SK-N-SH (cell line): ENCODE data around the gene SIPA1L2.

ENCODE experiments used
- ELF1 ChIP-seq: IDR thresholded peaks from 2 replicates; pipeline ENCODE4 v1.4.0; 2012
- EP300 ChIP-seq, 2 experiments: IDR thresholded peaks; 2 replicates each; pipeline versions ENCODE4 v1.4.0 to v1.6.1; 2012; ENCODE audit warnings: borderline replicate concordance in 1 of 2, low read depth in 1 of 2, low read length in 1 of 2
- EZH2phosphoT487 ChIP-seq: fragments of 200-600 bp; sonication (generic); IDR thresholded peaks from 2 replicates; pipeline ENCODE4 v1.6.1; 2017; ENCODE audit warnings: low read depth, mixed run types, mild to moderate bottlenecking, antibody characterized with exemption, moderate library complexity, borderline replicate concordance
- GABPA ChIP-seq: IDR thresholded peaks from 2 replicates; pipeline ENCODE4 v1.4.0; 2012; ENCODE audit warnings: low read depth, mild to moderate bottlenecking
- POLR2AphosphoS5 ChIP-seq: IDR thresholded peaks from 2 replicates; pipeline ENCODE4 v1.6.1; 2012; ENCODE audit warnings: low read depth, low read length
- RFX5 ChIP-seq: IDR thresholded peaks from 2 replicates; pipeline ENCODE4 v1.6.1; 2012; ENCODE audit warnings: mild to moderate bottlenecking, improper control_type of control experiment, low read length
- SMC3 ChIP-seq: IDR thresholded peaks from 2 replicates; pipeline ENCODE4 v1.6.1; 2012; ENCODE audit warnings: low read depth, low read length, improper control_type of control experiment
- TF ChIP-seq, protein P1 (sequence below): fragments of 200-600 bp; sonication (generic); IDR thresholded peaks from 2 replicates; pipeline ENCODE4 v1.6.1; 2017; ENCODE audit warnings: antibody characterized with exemption, mild to moderate bottlenecking, moderate library complexity
- TF ChIP-seq, protein P2 (sequence below): IDR thresholded peaks from 2 replicates; pipeline ENCODE4 v1.4.0; 2012; ENCODE audit warnings: low read depth
- TF ChIP-seq, protein P3 (sequence below): IDR thresholded peaks from 2 replicates; pipeline ENCODE4; 2012

DNA sequence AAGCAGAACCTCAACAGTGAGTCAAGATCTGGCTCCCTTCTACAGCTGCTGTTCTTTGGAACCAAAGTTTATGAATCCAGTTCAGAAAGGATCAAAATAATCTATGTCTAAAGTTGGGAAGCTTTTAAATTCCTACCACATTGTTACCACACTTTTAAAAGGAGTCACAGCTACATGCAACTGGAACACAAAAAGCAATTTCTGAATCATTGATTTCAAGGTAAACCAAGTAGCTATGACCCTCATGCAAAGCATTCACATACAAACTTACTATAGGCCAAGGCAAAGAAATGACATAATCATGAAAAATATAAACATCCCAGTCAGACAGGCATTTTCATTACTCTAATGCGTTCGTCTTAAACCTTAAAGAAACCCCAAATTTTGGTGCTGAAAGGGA is 3.5 kb downstream of the SIPA1L2 start:
- TF ChIP-seq, protein P1, sequence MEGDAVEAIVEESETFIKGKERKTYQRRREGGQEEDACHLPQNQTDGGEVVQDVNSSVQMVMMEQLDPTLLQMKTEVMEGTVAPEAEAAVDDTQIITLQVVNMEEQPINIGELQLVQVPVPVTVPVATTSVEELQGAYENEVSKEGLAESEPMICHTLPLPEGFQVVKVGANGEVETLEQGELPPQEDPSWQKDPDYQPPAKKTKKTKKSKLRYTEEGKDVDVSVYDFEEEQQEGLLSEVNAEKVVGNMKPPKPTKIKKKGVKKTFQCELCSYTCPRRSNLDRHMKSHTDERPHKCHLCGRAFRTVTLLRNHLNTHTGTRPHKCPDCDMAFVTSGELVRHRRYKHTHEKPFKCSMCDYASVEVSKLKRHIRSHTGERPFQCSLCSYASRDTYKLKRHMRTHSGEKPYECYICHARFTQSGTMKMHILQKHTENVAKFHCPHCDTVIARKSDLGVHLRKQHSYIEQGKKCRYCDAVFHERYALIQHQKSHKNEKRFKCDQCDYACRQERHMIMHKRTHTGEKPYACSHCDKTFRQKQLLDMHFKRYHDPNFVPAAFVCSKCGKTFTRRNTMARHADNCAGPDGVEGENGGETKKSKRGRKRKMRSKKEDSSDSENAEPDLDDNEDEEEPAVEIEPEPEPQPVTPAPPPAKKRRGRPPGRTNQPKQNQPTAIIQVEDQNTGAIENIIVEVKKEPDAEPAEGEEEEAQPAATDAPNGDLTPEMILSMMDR: no peak
- TF ChIP-seq POLR2AphosphoS5 (no peak), RFX5 (no peak), GABPA (no peak), SMC3 (no peak), EZH2phosphoT487 (no peak), EP300 (IDR thresholded peaks at IDR 0.05; ENCODE audit: borderline replicate concordance in 1 of 2, low read depth in 1 of 2, low read length in 1 of 2) (no peak), ELF1 (no peak)
- TF ChIP-seq, protein P2, sequence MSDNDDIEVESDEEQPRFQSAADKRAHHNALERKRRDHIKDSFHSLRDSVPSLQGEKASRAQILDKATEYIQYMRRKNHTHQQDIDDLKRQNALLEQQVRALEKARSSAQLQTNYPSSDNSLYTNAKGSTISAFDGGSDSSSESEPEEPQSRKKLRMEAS: no peak
- TF ChIP-seq, protein P3, sequence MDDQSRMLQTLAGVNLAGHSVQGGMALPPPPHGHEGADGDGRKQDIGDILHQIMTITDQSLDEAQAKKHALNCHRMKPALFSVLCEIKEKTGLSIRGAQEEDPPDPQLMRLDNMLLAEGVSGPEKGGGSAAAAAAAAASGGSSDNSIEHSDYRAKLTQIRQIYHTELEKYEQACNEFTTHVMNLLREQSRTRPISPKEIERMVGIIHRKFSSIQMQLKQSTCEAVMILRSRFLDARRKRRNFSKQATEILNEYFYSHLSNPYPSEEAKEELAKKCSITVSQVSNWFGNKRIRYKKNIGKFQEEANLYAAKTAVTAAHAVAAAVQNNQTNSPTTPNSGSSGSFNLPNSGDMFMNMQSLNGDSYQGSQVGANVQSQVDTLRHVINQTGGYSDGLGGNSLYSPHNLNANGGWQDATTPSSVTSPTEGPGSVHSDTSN: no peak
